Measurements from ENCODE around the gene RPL28.
"Not testable (repeated sequence)": the region's sequence is repeated elsewhere in the genome, so short reads cannot be mapped to it uniquely, and the experiment has no call there.

Gene RPL28

DNA sequence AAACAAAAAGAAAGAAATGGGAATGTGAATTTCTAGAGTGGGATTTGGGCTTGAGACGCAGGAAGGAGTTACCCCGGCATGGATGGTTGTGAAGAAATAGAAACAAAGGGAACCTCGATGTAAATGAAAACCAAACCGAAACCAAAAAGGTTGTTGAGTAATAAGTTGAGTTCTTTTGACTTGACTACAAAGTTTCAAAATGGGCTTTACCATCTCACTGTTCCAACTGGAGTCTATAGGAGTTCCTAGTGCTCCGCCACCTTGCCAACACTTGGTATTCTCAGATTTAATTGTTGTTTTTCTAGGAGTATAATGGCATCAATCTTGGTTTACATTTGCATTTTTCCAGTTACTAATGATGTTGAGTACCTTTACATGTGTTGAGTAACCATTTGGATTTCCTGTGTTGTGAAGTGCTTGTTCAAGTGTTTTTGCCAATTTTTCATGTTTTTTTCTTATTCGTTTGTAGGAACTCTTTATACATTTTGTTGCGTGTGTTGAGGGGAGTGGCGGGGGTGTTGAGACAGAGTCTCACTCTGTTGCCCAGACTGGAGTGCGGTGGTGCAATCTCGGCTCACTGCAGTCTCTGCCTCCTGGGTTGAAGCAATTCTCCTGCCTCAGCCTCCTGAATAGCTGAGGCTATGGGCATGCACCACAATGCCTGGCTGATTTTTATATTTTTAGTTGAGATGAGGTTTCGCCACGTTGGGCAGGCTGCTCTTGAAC lies 12.6 kb downstream of the RPL28 start:
- DNase-seq = no peak

GRCh38 chr19:55400281-55401087 lies 14.8 kb downstream of the RPL28 start:
- no peak for DNase-seq

GRCh38 chr19:55401390-55401789 lies 15.7 kb downstream of the RPL28 start:
- not testable (repeated sequence) for DNase-seq

DNA sequence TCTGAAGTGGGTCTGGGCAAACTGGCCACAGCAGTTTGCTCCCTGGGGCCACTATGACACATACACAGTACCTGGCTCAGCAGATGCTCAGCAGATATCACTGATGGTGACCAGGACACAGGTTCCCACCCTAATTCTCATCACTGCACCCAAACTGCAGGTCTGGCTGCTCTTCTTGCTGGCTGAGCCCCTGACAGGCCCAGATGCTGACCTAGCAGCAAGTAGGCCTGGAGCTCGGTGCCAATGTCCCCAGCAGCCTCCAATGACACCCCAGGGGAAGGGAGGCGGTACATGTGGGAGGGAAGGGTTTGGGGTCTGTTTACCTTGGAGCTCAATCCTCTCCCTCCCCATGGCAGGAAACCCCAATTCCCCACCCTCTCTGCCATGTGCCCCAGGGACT lies 16.8 kb downstream of the RPL28 start:
- DNase-seq = no peak

DNA sequence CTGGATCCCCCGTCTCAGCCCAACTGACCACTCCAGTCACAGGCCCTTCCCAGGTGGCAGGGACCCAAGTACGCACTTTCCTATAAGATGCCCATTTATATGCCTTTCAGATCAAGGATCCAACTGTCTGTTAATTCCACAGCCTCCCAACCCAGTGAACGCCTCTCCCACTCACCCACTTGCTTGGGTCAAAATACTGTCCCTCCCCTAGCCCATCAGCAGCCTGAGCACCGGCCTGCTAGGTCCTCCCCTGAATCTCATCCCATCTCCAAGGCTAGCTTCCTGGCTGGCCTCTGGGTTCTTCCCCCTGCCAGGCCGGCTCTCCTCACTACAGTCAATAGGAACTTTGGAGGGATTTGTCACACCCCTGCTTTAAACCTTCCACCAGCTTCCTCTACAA lies 19.9 kb downstream of the RPL28 start:
- DNase-seq = no peak

DNA sequence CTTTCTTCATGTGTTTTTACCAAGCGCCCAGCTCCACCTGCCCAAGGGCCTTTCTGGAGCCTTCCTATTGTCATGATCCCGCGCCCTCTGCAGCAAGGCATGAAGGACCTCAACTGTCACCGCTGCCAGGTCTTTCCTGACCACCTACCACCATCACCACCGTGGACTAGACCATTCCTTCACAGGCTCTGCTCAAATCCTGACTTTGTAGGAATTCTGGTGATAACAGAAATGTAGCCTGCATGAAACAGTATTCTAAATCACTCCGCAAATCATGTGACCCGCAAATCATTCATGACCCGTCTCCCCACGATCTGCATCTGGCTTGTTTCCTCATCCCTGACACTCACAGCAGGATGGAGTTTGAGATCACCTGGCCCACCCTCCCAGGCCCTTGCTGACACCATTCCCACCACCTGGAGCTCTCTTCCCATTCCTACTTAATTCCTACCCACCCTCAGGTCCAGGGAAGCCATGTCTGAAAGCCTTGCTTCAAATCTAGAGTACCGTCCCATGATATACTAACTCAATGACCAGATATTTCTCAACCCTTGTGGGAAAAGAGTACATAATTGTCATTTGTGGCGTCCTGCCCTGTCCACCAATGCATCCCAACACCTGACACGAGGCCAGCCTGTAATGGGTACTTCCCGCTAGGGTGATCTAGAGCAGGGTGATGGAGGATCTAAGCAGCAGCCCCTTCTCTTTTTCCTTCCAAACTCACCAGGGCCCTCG lies 20.5 kb downstream of the RPL28 start:
- DNase-seq = no peak

DNA sequence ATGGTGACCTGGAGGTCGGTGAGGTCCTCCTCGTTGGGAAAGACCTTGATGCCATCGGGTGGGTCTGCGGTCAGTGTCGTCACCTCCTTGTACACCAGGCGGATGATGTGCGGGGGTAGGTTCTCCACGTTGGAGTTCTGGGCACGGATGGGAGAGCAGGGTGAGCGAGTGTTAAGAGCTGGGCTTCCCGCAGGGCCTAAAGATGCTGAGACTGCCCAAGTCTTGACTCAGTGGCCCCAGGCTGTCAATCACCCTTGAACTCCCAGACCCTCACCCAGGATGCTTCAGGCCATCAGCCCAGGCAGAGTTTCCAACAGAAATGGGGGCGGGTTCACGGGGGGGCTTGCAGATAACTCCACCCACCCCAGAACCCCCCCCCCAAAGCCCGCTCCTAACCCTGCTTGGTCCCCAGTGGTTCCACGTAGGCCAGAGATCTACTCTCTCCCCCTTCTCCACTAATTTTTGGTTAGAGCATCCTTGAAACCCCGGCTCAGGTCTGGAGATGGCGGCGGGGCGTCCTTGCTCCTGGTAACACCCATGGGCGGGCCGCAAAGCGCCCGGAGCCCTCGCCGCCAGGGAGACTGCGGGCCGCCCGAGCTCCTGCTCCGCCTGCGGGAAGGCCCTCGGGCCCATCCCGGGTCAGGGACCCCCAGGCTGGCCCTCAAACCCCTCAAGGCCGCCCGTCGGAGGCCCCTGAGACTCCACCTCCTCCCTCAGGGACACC lies 21.3 kb downstream of the RPL28 start:
- peak; percentile 36 for DNase-seq

DNA sequence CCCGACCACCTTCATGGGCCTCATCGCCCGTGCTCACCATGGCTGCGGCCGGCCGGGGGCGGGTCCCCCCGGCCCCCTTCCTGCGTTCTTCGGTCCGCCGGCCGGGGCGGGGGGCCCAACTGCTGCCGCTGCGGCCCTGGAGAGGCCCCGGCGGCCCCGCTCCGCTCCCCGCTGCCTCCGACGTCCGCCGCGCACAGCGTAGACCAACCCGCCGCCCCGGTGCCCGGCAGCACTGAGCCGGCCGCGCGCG lies 21.7 kb downstream of the RPL28 start, which contains the start of gene UBE2S:
Gene UBE2S (minus strand): TSS at position 239 of the 250 bp plus-strand sequence. CDS start 199 bp downstream, at position 40.
- not testable (repeated sequence) for DNase-seq

DNA sequence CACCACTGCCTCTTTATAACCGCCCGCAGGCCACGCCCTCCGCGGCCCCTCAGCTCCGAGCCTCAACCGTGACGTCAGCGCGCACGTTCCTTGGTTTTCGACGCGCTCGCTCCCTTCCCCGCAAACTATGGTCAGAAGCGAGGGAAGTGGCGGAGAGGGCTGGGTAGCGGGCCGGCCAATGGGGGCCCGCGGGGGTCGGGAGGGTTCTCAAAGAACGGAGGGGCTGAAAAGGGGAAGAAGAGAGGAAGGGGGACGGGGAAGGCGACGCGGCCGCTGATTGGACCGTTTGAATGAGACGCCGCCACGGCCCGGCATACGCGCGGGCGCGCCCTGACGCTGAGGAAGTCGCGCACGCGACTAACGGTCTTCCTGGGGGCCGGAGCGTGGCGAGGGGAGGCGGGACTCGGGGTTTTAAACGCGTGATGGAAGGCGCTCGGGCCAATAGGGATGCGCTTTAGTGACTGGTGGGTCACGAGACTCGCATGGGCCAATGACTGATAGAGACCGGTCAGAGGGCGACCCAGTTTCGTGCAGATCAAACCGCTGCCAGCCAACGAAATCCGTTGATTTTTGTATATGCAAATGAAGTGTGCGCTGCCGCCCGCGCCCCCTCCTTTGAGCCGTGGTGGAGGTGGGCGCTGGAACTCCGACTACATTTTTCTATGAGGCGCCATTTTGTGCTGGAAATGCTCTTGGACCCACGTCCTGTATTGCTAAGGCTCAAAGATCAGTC lies 22.2 kb downstream of the RPL28 start:
- DNase-seq = peak; percentile 95

DNA sequence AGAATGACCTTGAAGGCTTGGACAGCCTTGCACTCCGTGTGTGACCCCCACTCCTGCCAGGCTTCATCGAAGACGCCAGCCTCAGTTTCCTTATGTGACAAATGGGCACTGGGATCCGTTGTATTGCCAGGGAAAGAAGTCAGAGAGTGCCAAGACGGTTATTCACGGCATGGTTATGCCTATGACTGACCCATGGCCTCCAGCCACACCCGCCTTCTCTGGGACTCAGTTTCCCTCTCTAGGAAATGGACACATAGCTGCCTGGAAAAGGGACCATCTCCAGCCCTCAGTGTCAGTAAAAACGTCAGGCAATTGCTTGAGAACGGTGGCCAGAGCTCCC lies 22.8 kb downstream of the RPL28 start:
- DNase-seq = no peak

DNA sequence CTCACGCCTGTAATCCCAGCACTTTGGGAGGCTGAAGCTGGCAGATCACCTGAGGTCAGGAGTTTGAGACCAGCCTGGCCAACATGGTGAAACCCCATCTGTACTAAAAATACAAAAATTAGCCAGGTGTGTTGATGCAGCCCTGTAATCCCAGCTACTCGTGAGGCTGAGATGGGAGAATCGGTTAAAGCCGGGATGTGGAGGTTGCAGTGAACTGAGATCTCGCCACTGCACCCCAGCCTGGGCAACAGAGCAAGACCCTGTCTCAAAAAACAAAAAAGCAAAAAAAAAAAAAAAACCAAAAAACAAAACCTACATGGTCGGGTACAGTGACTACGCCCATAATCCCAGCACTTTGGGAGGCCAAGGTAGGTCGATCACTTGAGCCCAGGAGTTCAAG lies 23.4 kb downstream of the RPL28 start:
- DNase-seq = not testable (repeated sequence)

DNA sequence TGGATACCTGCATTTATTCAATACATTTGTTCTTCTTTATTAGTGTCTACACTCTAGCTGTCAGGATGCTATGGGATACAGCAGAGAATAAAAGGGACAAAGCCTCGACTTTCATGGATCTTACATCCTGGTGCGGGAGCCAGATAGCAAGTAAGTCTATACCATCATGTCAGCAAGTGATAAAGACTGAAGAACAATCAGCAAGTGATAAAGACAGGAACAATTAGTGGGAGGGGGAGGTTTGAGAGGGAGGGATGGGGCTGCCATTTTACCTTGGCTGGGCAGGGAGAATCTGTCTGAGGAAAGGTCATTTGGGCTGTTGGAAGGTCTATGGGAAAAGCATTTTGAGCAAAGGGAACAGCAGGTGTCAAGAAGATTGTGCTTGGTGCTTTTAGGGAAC lies 24.4 kb downstream of the RPL28 start:
- DNase-seq = no peak

- DNase-seq = peak; percentile 43
These were observed 32.5 kb downstream of the RPL28 start for GRCh38 chr19:55418185-55418584.

DNA sequence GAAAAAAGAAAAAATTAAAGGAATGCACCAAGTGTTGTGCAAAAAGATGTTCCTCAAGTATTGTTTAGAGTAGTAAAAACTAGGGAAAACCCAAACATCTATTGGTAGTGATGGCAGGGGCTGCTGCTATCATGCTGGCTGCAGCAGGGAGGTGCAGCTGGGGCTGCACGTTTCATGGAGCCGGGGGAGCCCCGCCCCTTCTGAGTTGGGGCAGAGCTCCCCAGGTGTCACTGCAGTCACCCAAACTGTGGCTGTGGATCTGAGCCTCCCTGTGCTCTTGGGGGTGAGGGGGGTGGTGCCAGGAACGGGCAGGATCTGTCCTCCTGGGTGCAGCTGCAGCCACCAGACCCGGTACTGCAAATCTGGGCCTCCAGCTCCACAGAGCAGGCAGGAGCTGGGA lies 33.4 kb downstream of the RPL28 start:
- no peak for DNase-seq

- DNase-seq = no peak
These were observed 34.0 kb downstream of the RPL28 start for GRCh38 chr19:55419624-55420236.

- not testable (repeated sequence) for DNase-seq
These were observed 35.5 kb downstream of the RPL28 start for GRCh38 chr19:55421281-55421680.

DNA sequence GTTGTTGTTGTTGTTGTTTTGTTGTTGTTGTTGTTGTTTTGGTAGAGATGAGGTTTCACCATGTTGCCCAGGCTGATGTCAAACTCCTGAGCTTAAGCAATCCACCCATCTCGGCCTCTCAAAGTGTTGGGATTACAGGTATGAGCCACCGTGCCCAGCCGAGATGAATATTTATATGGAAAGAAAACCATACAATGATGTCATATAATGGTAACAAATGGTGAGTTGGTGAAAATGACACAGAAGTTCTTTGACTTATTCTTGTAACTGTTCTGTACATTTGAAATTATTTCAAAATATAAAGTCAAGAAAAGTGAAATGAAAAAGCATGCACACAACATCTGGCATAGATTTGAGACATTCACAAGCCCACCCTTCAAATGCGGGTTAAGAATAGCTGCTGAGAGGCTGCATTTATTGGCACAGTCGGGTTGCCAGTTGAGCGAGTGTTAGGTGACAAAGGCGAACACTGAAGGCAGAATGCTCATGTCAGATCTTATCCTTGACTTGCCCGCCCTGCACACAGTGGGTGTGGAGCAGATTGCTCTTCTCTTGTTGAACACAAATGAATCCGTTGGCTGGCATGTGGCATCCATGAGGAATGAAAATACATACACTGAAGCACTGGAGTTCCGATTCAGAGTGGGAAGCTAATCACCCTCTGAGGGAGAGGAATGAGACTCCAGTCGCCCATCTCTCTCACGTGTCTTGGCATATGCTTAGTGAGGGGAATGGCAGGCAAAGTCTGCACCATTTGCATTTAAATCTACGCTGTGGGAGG lies 37.7 kb downstream of the RPL28 start:
- DNase-seq = no peak

- no peak for DNase-seq
These were observed 38.8 kb downstream of the RPL28 start for GRCh38 chr19:55424518-55424917.

- DNase-seq = no peak
These were observed 40.3 kb downstream of the RPL28 start for GRCh38 chr19:55426042-55426441.

GRCh38 chr19:55431183-55431582 lies 45.5 kb downstream of the RPL28 start:
- DNase-seq = no peak

- DNase-seq = no peak
These were observed 46.7 kb downstream of the RPL28 start for GRCh38 chr19:55432241-55432959.

All from stimulated activated CD4-positive, alpha-beta T cell treated with anti-CD3 and anti-CD28 coated beads, Interleukin-4, amount 100 ng/mL, for 1 hour (primary cell).